Thyroid gland (tissue), 4 donors: ENCODE measurements around the gene MID1. TPM values are rescaled to one million over a fixed set of nuclear protein-coding genes. Genes with fewer than 3 reads are reported as not detected.
"Not testable (repeated sequence)": the region's sequence is repeated elsewhere in the genome, so short reads cannot be mapped to it uniquely, and the experiment has no call there.

Source experiments
- DNase-seq, 2 donors: peaks; one replicate each; pipeline ENCODE4 v3.0.0-alpha.2; 2019
- H3K27ac ChIP-seq, 3 donors: fragments of 200-600 bp; sonication (generic); 1 replicate in 2 of 3; 2 replicates in 1 of 3; pipeline ENCODE4 v1.5.1; 2016 to 2019; ENCODE audit warnings: mild to moderate bottlenecking in 1 of 3, moderate library complexity in 1 of 3
- H3K27me3 ChIP-seq: fragments of 200-600 bp; sonication (generic); one replicate; pipeline ENCODE4 v1.5.1; 2019
- H3K36me3 ChIP-seq, 2 donors: fragments of 200-600 bp; sonication (generic); one replicate each; pipeline ENCODE4 v1.5.1; 2016 to 2019
- H3K4me1 ChIP-seq, 2 donors: fragments of 200-600 bp; sonication (generic); one replicate each; pipeline ENCODE4 v1.5.1; 2017 to 2019
- H3K4me3 ChIP-seq, 3 donors: fragments of 200-600 bp; sonication (generic); replicated peaks in 1 of 3; 1 replicate in 2 of 3; 2 replicates in 1 of 3; pipeline ENCODE4 v1.5.1; 2016; ENCODE audit warnings: mild to moderate bottlenecking in 1 of 3
- H3K9me3 ChIP-seq: fragments of 200-600 bp; sonication (generic); one replicate; pipeline ENCODE4 v1.5.1; 2017
- CTCF ChIP-seq, 6 experiments: fragments of 200-600 bp in 3 of 6; fragments of 450-650 bp in 3 of 6; sonication (generic) in 3 of 6; IDR thresholded peaks; one replicate each; pipeline ENCODE4 v1.5.1; 2016 to 2019; ENCODE audit warnings: antibody characterized with exemption in 6 of 6, mild to moderate bottlenecking in 2 of 6, inconsistent platforms in 1 of 6, moderate library complexity in 1 of 6
- POLR2A ChIP-seq, 2 donors: fragments of 450-650 bp; IDR thresholded peaks; one replicate each; pipeline ENCODE4 v1.6.1; 2017; ENCODE audit warnings: antibody characterized with exemption in 2 of 2, mild to moderate bottlenecking in 2 of 2, moderate library complexity in 1 of 2
- WGBS, 2 donors: methylation state at CpG; one replicate each; pipeline ENCODE4 v1.1.5; 2017; 5-methylcytosine and 5-hydroxymethylcytosine counted together
- intact Hi-C: fragments of 100-400 bp; cut with DNase I; formaldehyde crosslinking; loops from one replicate; pipeline ENCODE4 v1.15.1; 2023
- total RNA-seq, 4 donors: library from RNA; depleted of rRNA; stranded (reverse); fragments of >200 nt; gene quantifications; one replicate each; pipeline ENCODE4 v1.2.3, GENCODE V29; 2016

MID1 gene
- total RNA-seq, 4 donors from 2014 or later, result 9.5 to 19.5 (median 12.7) TPM

DNA sequence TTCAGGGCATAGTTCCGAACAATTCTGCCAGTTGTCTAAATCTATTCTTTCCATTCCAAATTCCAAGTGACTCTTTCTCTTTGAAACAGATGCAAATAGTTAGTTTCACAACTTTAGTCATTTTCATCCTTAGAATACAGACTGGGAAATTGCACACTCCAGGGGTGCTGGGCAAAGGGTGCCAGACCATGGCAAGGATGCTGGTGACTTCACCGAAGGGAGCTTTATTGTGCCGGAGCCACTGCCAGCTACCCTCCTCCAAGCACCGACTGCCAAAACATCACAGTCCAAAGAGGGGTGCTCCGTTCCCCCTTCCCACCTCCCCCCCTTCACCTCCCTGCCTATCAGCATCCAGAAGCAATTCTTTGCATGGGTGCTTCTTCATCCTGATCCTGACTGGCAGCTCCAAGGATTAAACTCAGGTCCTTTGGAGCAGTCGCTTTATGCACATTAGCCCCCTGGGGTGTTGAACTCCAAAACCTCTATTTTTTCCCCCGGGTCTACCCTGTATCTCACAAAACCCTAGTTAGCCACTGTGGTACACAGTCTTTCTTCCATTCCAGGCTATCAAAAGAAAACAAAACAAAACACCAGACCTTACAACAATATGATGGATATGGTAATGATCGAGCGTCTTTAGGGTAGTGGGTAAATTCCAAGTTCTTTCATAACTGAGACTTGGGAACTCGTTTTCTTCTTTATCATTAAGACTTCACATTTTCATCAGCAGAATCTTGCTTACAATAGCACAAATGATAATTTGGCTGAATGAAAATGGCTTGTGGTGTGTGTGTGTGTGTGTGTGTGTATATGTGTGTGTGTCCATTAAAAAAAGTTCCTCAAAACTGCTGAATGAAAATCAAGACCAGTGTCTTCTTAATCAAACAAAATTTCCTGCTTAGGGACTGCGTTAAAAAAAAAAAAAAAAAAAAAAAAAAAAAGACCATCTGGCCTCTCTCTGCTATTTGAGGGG is 28.7 kb downstream of the MID1 start:
- Histone ChIP-seq H3K27ac (no peak overlapping the region), H3K9me3 (no peaks in the 10 kb centered on the region), H3K27me3 (no peaks in the 10 kb centered on the region), H3K36me3 (no peaks in the 10 kb centered on the region), H3K4me3 (no peak overlapping the region), H3K4me1 (no peaks in the 10 kb centered on the region)
- no peak for DNase-seq
- intact Hi-C loops, result no loop called here
- TF ChIP-seq POLR2A (IDR thresholded peaks at IDR 0.05), result no peak
- TF ChIP-seq CTCF (IDR thresholded peaks at IDR 0.05), result no peak
- 69 to 73% methylated on average over 11 of the region's 11 CpGs for WGBS, 2 donors

DNA sequence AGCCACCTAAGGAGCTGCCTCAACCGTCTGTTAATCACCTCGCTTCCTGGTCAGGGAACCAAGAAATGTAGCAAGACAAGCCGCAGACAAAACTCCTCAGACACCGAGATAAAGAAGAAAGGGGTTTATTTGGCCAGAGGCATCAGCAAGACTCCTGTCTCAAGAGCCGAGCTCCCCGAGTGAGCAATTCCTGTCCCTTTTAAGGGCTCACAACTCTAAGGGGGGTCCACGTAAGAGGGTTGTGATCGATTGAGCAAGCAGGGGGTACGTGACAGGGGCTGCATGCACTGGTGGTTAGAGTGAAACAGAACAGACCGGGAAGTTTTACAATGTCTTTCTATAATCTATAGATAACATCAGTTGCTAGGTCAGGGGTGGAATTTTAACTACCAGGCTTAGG is 30.6 kb downstream of the MID1 start:
- intact Hi-C loops, H3K27me3 ChIP-seq, H3K36me3 ChIP-seq, H3K9me3 ChIP-seq, DNase-seq, H3K27ac ChIP-seq, H3K4me1 ChIP-seq, H3K4me3 ChIP-seq: not testable (repeated sequence)
- WGBS, 2 donors, result 73 to 91% methylated on average over 5 to 10 of the region's 10 CpGs

- no peaks in the 10 kb centered on the region for H3K9me3 ChIP-seq
- TF ChIP-seq POLR2A (IDR thresholded peaks at IDR 0.05), result no peak
- TF ChIP-seq CTCF (IDR thresholded peaks at IDR 0.05), result no peak
- no peak overlapping the region for H3K27ac ChIP-seq
- no peaks in the 10 kb centered on the region for H3K4me1 ChIP-seq
- intact Hi-C loops, result no loop called here
- no peak for DNase-seq
- 97 to 100% methylated on average over 2 to 5 of the region's 6 CpGs for WGBS, 2 donors
- no peaks in the 10 kb centered on the region for H3K27me3 ChIP-seq
- no peaks in the 10 kb centered on the region for H3K36me3 ChIP-seq
- H3K4me3 ChIP-seq, result no peak overlapping the region
Observed at GRCh38 chrX:10589098-10589497, 31.3 kb downstream of the MID1 start.

GRCh38 chrX:10584882-10585281 is 35.5 kb downstream of the MID1 start:
- H3K27me3 ChIP-seq, H3K9me3 ChIP-seq: not testable (repeated sequence)
- 95 to 97% methylated on average over 7 of the region's 7 CpGs for WGBS, 2 donors

GRCh38 chrX:10582945-10583344 is 37.4 kb downstream of the MID1 start:
- H3K36me3 ChIP-seq, result no peaks in the 10 kb centered on the region
- DNase-seq, result no peak
- no peaks in the 10 kb centered on the region for H3K9me3 ChIP-seq
- intact Hi-C loops, result no loop called here
- TF ChIP-seq POLR2A (IDR thresholded peaks at IDR 0.05) (no peak), CTCF (IDR thresholded peaks at IDR 0.05) (no peak)
- H3K4me3 ChIP-seq, result no peak overlapping the region
- H3K27me3 ChIP-seq, result no peaks in the 10 kb centered on the region
- no peak overlapping the region for H3K27ac ChIP-seq
- H3K4me1 ChIP-seq, result peaks cover 0 to 3% of the 10 kb centered on the region in 2 donors

More at GRCh38 chrX:10584882-10585281, 35.5 kb downstream of the MID1 start:
- DNase-seq, H3K4me1 ChIP-seq, H3K36me3 ChIP-seq, H3K4me3 ChIP-seq, H3K27ac ChIP-seq, intact Hi-C loops: not testable (repeated sequence)

DNA sequence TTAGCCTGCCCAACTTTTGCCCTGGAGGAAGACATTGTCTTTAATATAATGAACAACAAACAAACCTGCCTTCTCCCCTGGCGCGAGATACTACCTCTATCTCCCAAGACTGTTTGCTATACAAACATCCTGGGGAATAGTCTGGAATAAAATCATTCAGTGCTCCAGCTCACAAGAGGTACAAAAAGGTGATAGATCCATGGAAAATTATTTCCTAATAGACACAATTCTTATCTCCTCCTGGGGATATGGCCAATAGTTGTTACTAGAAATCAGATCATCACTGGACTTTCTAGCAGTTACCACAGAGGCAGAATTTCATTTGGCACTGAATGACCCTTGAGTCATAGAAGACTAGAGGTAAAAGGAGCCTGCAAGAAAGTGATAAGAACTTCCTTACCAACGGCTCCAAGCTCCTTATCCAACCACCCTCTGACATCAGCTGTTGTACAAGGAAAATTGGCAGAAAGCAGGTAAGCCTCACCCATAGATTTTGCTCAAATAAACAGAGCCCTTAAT is 38.1 kb downstream of the MID1 start:
- WGBS, 2 donors, result 71 to 76% methylated on average over 3 of the region's 3 CpGs
- DNase-seq, result no peak
- TF ChIP-seq POLR2A (IDR thresholded peaks at IDR 0.05) (no peak), CTCF (IDR thresholded peaks at IDR 0.05) (no peak)
- no peak overlapping the region for H3K27ac ChIP-seq
- peaks cover 0 to 3% of the 10 kb centered on the region in 2 donors for H3K4me1 ChIP-seq
- H3K36me3 ChIP-seq, result no peaks in the 10 kb centered on the region
- H3K4me3 ChIP-seq, result no peak overlapping the region
- intact Hi-C loops, result no loop called here
- no peaks in the 10 kb centered on the region for H3K9me3 ChIP-seq
- H3K27me3 ChIP-seq, result no peaks in the 10 kb centered on the region
